SK-N-SH (cell line): ENCODE results near the gene LY6G6C. TPM values are rescaled to one million over a fixed set of nuclear protein-coding genes. Genes with fewer than 3 reads are reported as not detected.

ENCODE experiments used
- CTCF ChIA-PET: fragments of 300-600, 350-600 bp; formaldehyde crosslinking; extraction: SDS; loops from one replicate; lab custom pipeline; 2021; lab: Yijun Ruan, JAX
- POLR2A ChIA-PET: fragments of 350-600 bp; sonication (Branson Sonifier 250); formaldehyde crosslinking; extraction: SDS; loops from one replicate; lab custom pipeline; 2020; ENCODE audit warnings: antibody characterized with exemption, inconsistent platforms; lab: Yijun Ruan, JAX
- DNase-seq: peaks from one replicate; pipeline ENCODE4 v3.0.0; 2012
- H2AFZ ChIP-seq: fragments of 200-600 bp; sonication (generic); 2 replicates; pipeline ENCODE4 v1.8.1; 2016; ENCODE audit warnings: antibody characterized with exemption, mild to moderate bottlenecking, low read depth
- H3F3A ChIP-seq: fragments of 200-600 bp; sonication (generic); replicated peaks from 2 replicates; pipeline ENCODE3; 2016; ENCODE audit warnings: antibody characterized with exemption, mild to moderate bottlenecking; ENCODE audit not compliant: insufficient read depth
- H3K27ac ChIP-seq, 2 experiments: fragments of 200-500 bp in 1 of 2; fragments of 200-600 bp in 1 of 2; sonication (Bioruptor generic) in 1 of 2; sonication (generic), shearing (Covaris generic) in 1 of 2; 2 replicates each; pipeline versions ENCODE4 v1.5.1 to v1.6.1; 2014 to 2016; ENCODE audit warnings: low read depth in 2 of 2, inconsistent platforms in 1 of 2, low read length in 1 of 2, mild to moderate bottlenecking in 1 of 2, mixed read lengths in 1 of 2
- H3K27me3 ChIP-seq: fragments of 200-600 bp; sonication (generic), shearing (Covaris generic); 2 replicates; pipeline ENCODE4 v1.6.1; 2016; ENCODE audit warnings: mixed run types; ENCODE audit not compliant: insufficient read depth
- H3K36me3 ChIP-seq, 2 experiments: fragments of 200-500 bp in 1 of 2; fragments of 200-600 bp in 1 of 2; sonication (Bioruptor generic) in 1 of 2; sonication (generic) in 1 of 2; replicated peaks in 1 of 2; 2 replicates each; pipeline versions ENCODE3 to v1.5.1; 2014 to 2016; ENCODE audit warnings: low read length in 1 of 2, mild to moderate bottlenecking in 1 of 2; ENCODE audit not compliant: insufficient read depth in 2 of 2, control insufficient read depth in 1 of 2
- H3K4me1 ChIP-seq, 2 experiments: fragments of 200-500 bp in 1 of 2; fragments of 200-600 bp in 1 of 2; sonication (Bioruptor generic) in 1 of 2; sonication (generic), shearing (Covaris generic) in 1 of 2; 2 replicates each; pipeline versions ENCODE4 v1.5.1 to v1.6.1; 2014 to 2016; ENCODE audit warnings: low read depth in 1 of 2, low read length in 1 of 2, mixed run types in 1 of 2; ENCODE audit not compliant: insufficient read depth in 2 of 2, control insufficient read depth in 1 of 2
- H3K4me2 ChIP-seq: fragments of 200-600 bp; sonication (generic), shearing (Covaris generic); 2 replicates; pipeline ENCODE4 v1.6.1; 2017; ENCODE audit warnings: mixed run types
- H3K4me3 ChIP-seq, 2 experiments: fragments of 200-500 bp in 1 of 2; fragments of 200-600 bp in 1 of 2; sonication (Bioruptor generic) in 1 of 2; sonication (generic), shearing (Covaris generic) in 1 of 2; 2 replicates each; pipeline versions ENCODE4 v1.5.1 to v1.8.1; 2014 to 2016; ENCODE audit warnings: low read depth in 2 of 2, inconsistent platforms in 1 of 2, low read length in 1 of 2, mild to moderate bottlenecking in 1 of 2, mixed read lengths in 1 of 2, moderate library complexity in 1 of 2
- H3K79me2 ChIP-seq: fragments of 200-600 bp; sonication (generic); 2 replicates; pipeline ENCODE4 v1.8.1; 2017; ENCODE audit warnings: mild to moderate bottlenecking; ENCODE audit not compliant: insufficient read depth
- H3K9ac ChIP-seq: fragments of 200-600 bp; sonication (generic); 2 replicates; pipeline ENCODE4 v1.6.1; 2017; ENCODE audit warnings: mixed run types
- H3K9me2 ChIP-seq: fragments of 200-600 bp; sonication (generic); 2 replicates; pipeline ENCODE4 v1.6.1; 2017; ENCODE audit warnings: mixed run types
- H3K9me3 ChIP-seq: fragments of 200-600 bp; sonication (generic); 2 replicates; pipeline ENCODE4 v1.6.1; 2017; ENCODE audit warnings: mixed run types, mild to moderate bottlenecking, moderate library complexity
- H4K20me1 ChIP-seq: fragments of 200-600 bp; sonication (generic); 2 replicates; pipeline ENCODE4 v1.6.1; 2017; ENCODE audit warnings: mild to moderate bottlenecking, mixed run types; ENCODE audit not compliant: insufficient read depth
- CHD2 ChIP-seq: fragments of 150-350 bp; IDR thresholded peaks from 2 replicates; pipeline ENCODE4 v1.6.1; 2018; ENCODE audit warnings: low read length; ENCODE audit not compliant: partially characterized antibody
- EP300 ChIP-seq, 2 experiments: IDR thresholded peaks; 2 replicates each; pipeline versions ENCODE4 v1.4.0 to v1.6.1; 2012; ENCODE audit warnings: borderline replicate concordance in 1 of 2, low read depth in 1 of 2, low read length in 1 of 2
- FOXJ3 ChIP-seq: sonication (generic); formaldehyde crosslinking; IDR thresholded peaks from 2 replicates; pipeline ENCODE4 v1.5.1; 2020; ENCODE audit warnings: mild to moderate bottlenecking, missing genetic modification reagents
- GABPA ChIP-seq: IDR thresholded peaks from 2 replicates; pipeline ENCODE4 v1.4.0; 2012; ENCODE audit warnings: low read depth, mild to moderate bottlenecking
- GATA2 ChIP-seq: sonication (generic); formaldehyde crosslinking; IDR thresholded peaks from 2 replicates; pipeline ENCODE4 v1.5.0; 2020; ENCODE audit warnings: mild to moderate bottlenecking, missing genetic modification reagents
- IRF3 ChIP-seq: fragments of 150-350 bp; IDR thresholded peaks from 2 replicates; pipeline ENCODE4 v1.6.1; 2016; ENCODE audit warnings: mild to moderate bottlenecking, low read depth, low read length
- MEF2A ChIP-seq: IDR thresholded peaks from 2 replicates; pipeline ENCODE4 v1.4.0; 2012; ENCODE audit warnings: low read depth, borderline replicate concordance
- NFIC ChIP-seq: IDR thresholded peaks from 2 replicates; pipeline ENCODE4 v1.4.0; 2012; ENCODE audit warnings: borderline replicate concordance
- NRF1 ChIP-seq: IDR thresholded peaks from 2 replicates; pipeline ENCODE4 v1.6.1; 2012; ENCODE audit warnings: low read depth, mild to moderate bottlenecking, low read length
- PBX3 ChIP-seq: IDR thresholded peaks from 2 replicates; pipeline ENCODE4; 2012
- RFX5 ChIP-seq: IDR thresholded peaks from 2 replicates; pipeline ENCODE4 v1.6.1; 2012; ENCODE audit warnings: mild to moderate bottlenecking, improper control_type of control experiment, low read length
- SIN3A ChIP-seq: IDR thresholded peaks from 2 replicates; pipeline ENCODE4 v1.6.1; 2012; ENCODE audit warnings: low read depth, mild to moderate bottlenecking, low read length, moderate library complexity, borderline replicate concordance
- SMC3 ChIP-seq: IDR thresholded peaks from 2 replicates; pipeline ENCODE4 v1.6.1; 2012; ENCODE audit warnings: low read depth, low read length, improper control_type of control experiment
- TAF1 ChIP-seq: IDR thresholded peaks from 2 replicates; pipeline ENCODE4 v1.6.1; 2012; ENCODE audit warnings: low read depth, mild to moderate bottlenecking, low read length, moderate library complexity, borderline replicate concordance
- TCF12 ChIP-seq: IDR thresholded peaks from 2 replicates; pipeline ENCODE4 v1.4.0; 2012
- USF1 ChIP-seq: IDR thresholded peaks from 2 replicates; pipeline ENCODE4 v1.4.0; 2012; ENCODE audit warnings: low read depth, borderline replicate concordance
- ZBTB33 ChIP-seq: IDR thresholded peaks from 2 replicates; pipeline ENCODE4 v1.4.0; 2012; ENCODE audit warnings: low read depth, borderline replicate concordance
- WGBS: methylation state at CpG from one replicate; pipeline ENCODE4 v1.1.6; 2017; ENCODE audit warnings: low lambda C conversion rate; 5-methylcytosine and 5-hydroxymethylcytosine counted together
- polyA plus RNA-seq, 3 experiments: library from polyadenylated mRNA; depleted of rRNA; stranded (reverse); fragments of >200 nt; gene quantifications; 2 replicates each; pipeline ENCODE4 v1.2.3, GENCODE V29; 2012
- TF ChIP-seq, protein P1 (sequence below): IDR thresholded peaks from 2 replicates; pipeline ENCODE4 v1.4.0; 2012; ENCODE audit warnings: low read depth

Gene LY6G6C
- polyA plus RNA-seq, 1 of the 3 experiments (the other 2 are of a cell fraction): not detected

DNA sequence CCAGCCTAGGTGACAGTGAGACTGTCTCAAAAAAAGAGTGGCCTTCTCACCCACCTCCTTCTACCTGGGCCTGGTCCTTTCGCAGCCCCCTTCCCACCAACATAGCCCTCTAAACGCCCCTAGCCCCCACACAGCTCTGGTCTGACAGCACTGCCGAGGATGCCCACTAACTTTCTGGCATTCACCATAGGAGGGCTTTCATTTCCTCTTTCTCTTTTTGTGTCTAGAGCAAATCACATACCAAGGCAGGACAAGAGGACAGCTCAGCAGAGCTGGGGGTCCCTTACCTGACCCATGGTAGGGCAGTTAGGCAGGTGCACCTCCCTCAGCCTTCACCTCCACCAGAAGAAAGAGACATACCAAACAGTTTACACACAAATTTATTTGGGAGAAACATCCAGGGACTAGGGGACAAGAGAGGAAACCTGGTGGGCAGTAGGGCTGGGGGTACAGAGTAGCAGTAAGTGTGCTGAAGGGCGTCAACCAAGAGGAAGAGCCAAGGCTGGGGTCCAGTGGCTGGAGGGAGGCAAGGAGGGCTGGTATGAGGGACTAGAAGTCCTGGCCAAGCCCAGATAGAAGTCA is 45.1 kb downstream of the LY6G6C start:
- WGBS: 85% methylated on average over 4 of the region's 4 CpGs
- no peak overlapping the region for H2AFZ ChIP-seq
- POLR2A ChIA-PET: no interaction called here
- TF ChIP-seq TAF1 (no peak), EP300 (IDR thresholded peaks at IDR 0.05; ENCODE audit: borderline replicate concordance in 1 of 2, low read depth in 1 of 2, low read length in 1 of 2) (no peak), IRF3 (no peak), USF1 (no peak), TCF12 (no peak), CHD2 (no peak), SIN3A (no peak), GABPA (no peak), GATA2 (CRISPR knock-in tag) (no peak), NRF1 (no peak), NFIC (no peak)
- TF ChIP-seq, all 33 proteins: peak for 0
- Histone ChIP-seq H3K9me3 (no peaks in the 10 kb centered on the region), H3K9me2 (no peaks in the 10 kb centered on the region), H3K79me2 (no peaks in the 10 kb centered on the region), H3K4me2 (no peak overlapping the region), H3K27me3 (no peaks in the 10 kb centered on the region), H4K20me1 (no peaks in the 10 kb centered on the region), H3F3A (peaks cover 16% of the 10 kb centered on the region), H3K4me1 (peaks cover 3 to 7% of the 10 kb centered on the region in 2 experiments; a peak in 2 of 4 replicates), H3K27ac (no peak overlapping the region), H3K9ac (no peak overlapping the region), H3K36me3 (peaks cover 0 to 10% of the 10 kb centered on the region in 2 experiments), H3K4me3 (no peak overlapping the region)
- no peak for DNase-seq
- CTCF ChIA-PET: interaction anchor here (1.3 to 3.0 kb wide), 2 partner anchors 53 to 154 kb away, joined by 3 to 10 read pairs; partner anchors contain the start of gene DDAH2

- peaks cover 43% of the 10 kb centered on the region for H3K79me2 ChIP-seq
- 91% methylated on average over 8 of the region's 8 CpGs for WGBS
- ChIA-PET POLR2A (no interaction called here), CTCF (interaction anchor here (0.8 to 2.2 kb wide), 3 partner anchors 10 to 127 kb away, joined by 3 to 6 read pairs (median 3); partner anchors contain the start of gene LY6G5C)
- no peak within 1 kb of the TSS for H2AFZ ChIP-seq
- no peak within 1 kb of the TSS for H3K27ac ChIP-seq
- H3K4me1 ChIP-seq: peaks cover 5 to 8% of the 10 kb centered on the region in 2 experiments; a peak in 2 of 4 replicates
- H3K9me3 ChIP-seq: no peaks in the 10 kb centered on the region
- no peak for DNase-seq
- no peak within 1 kb of the TSS for H3K9ac ChIP-seq
- no peak within 1 kb of the TSS for H3K4me3 ChIP-seq
- H3K9me2 ChIP-seq: no peaks in the 10 kb centered on the region
- H3K27me3 ChIP-seq: no peaks in the 10 kb centered on the region
- TF ChIP-seq, protein P1, sequence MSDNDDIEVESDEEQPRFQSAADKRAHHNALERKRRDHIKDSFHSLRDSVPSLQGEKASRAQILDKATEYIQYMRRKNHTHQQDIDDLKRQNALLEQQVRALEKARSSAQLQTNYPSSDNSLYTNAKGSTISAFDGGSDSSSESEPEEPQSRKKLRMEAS: no peak
- TF ChIP-seq SMC3: no peak
- no peak for TF ChIP-seq ZBTB33
- TF ChIP-seq FOXJ3 (CRISPR knock-in tag): no peak
- no peak for TF ChIP-seq SIN3A
- TF ChIP-seq RFX5: no peak
- no peak for TF ChIP-seq MEF2A
- TF ChIP-seq PBX3: no peak
- TF ChIP-seq, all 33 proteins: peak for 0
- H3K4me2 ChIP-seq: no peak within 1 kb of the TSS
- H3K36me3 ChIP-seq: peaks cover 28 to 53% of the 10 kb centered on the region in 2 experiments
- H3F3A ChIP-seq: peaks cover 12% of the 10 kb centered on the region
- no peaks in the 10 kb centered on the region for H4K20me1 ChIP-seq
Observed at GRCh38 chr6:31669676-31670075, 51.9 kb downstream of the LY6G6C start, which contains the start of gene LY6G5B. TSS of gene LY6G5B (plus strand) at chr6:31669976. CDS start at chr6:31670951, 975 bp downstream.
